Measurements from ENCODE around the gene ZAR1.
"Not testable (repeated sequence)": the region's sequence is repeated elsewhere in the genome, so short reads cannot be mapped to it uniquely, and the experiment has no call there.

The ZAR1 gene, protein sequence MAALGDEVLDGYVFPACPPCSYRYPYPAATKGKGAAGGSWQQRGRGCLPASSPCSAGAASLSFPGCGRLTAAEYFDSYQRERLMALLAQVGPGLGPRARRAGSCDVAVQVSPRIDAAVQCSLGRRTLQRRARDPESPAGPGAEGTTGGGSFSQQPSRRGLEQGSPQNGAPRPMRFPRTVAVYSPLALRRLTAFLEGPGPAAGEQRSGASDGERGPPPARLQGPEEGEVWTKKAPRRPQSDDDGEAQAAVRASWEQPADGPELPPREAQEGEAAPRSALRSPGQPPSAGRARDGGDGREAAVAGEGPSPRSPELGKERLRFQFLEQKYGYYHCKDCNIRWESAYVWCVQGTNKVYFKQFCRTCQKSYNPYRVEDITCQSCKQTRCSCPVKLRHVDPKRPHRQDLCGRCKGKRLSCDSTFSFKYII

DNA sequence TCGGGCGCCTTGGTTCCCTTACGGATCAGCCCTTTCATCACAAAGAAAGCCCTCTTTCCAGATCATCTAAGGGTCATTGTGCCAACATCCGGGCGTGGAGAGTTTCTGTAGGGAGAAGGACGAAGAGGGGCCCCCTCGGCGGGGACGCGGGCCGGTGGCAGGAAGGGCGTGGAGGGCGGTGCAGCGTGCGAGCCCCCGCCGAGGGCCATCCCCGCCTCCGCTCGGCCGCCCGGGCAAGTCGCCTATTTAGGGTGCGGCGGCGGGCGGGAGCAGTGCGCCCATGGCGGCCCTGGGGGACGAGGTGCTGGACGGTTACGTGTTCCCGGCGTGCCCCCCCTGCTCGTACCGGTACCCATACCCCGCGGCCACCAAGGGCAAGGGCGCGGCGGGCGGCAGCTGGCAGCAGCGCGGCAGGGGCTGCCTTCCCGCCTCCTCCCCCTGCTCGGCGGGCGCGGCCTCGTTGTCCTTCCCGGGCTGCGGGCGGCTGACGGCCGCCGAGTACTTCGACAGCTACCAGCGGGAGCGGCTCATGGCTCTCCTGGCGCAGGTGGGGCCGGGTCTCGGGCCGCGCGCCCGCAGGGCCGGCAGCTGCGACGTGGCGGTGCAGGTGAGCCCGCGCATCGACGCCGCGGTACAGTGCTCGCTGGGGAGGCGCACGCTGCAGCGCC, at the start of gene ZAR1:
Gene ZAR1 (plus strand): TSS at position 241 of the 668 bp plus-strand sequence. CDS start 40 bp downstream, at position 281.
- Histone ChIP-seq H3K4me3 (ENCODE audit: low read length) (peak within 1 kb of the TSS; percentile 25), H3K9me3 (ENCODE audit: control insufficient read depth, low read length) (no peaks in the 10 kb centered on the region), H3K9ac (ENCODE audit: low read length) (no peak within 1 kb of the TSS), H3K4me1 (ENCODE audit: control insufficient read depth, insufficient read depth, low read length) (peaks cover 3% of the 10 kb centered on the region), H3K27me3 (replicated peaks; ENCODE audit: control insufficient read depth, insufficient read depth, low read length) (peaks cover 38% of the 10 kb centered on the region), H3K36me3 (ENCODE audit: control insufficient read depth, insufficient read depth, low read length, severe bottlenecking) (no peaks in the 10 kb centered on the region)
- DNase-seq (ENCODE audit: low read depth), result no peak

DNA sequence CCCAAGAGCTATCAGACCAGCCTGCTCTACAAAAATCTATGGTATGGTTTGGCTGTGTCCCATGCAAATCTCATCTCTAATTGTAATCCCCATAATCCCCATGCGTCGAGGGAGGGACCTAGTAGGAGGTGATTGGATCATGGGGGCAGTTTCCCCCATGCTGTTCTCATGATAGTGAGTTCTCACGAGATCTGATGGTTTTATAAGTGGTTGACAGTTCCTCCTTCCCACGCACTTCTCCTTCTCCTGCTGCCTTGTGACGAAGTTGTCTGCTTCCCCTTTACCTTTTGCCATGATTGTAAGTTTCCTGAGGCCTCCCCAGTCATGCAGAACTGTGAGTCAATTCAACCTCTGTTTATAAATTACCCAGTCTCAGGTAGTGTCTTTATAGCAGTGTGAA, 49.1 kb upstream of the ZAR1 start:
- not testable (repeated sequence) for H3K36me3 ChIP-seq (ENCODE audit: control insufficient read depth, insufficient read depth, low read length, severe bottlenecking); H3K4me1 ChIP-seq (ENCODE audit: control insufficient read depth, insufficient read depth, low read length); DNase-seq (ENCODE audit: low read depth); H3K9ac ChIP-seq (ENCODE audit: low read length); H3K9me3 ChIP-seq (ENCODE audit: control insufficient read depth, low read length); H3K27me3 ChIP-seq (replicated peaks; ENCODE audit: control insufficient read depth, insufficient read depth, low read length); H3K4me3 ChIP-seq (ENCODE audit: low read length)

DNA sequence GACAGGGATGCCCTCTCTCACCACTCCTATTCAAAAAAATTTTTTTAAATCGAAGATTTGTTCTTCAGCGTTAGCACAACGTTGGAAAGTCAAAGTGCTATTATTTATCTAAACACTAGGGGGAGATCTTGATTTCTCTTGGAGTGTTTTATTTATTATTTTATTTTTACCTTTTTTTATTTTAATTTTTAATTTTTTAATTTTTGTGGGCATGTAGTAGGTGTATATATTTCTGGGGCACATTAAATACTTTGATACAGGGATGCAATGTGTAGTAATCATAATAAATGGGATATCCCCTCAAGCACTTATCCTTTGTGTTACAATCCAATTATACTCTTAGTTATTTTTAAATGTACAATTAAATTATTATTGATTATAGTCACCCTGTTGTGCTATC, 44.3 kb upstream of the ZAR1 start:
- no peaks in the 10 kb centered on the region for H3K36me3 ChIP-seq (ENCODE audit: control insufficient read depth, insufficient read depth, low read length, severe bottlenecking)
- H3K9ac ChIP-seq (ENCODE audit: low read length), result no peak overlapping the region
- peak; percentile 76 for DNase-seq (ENCODE audit: low read depth)

DNA sequence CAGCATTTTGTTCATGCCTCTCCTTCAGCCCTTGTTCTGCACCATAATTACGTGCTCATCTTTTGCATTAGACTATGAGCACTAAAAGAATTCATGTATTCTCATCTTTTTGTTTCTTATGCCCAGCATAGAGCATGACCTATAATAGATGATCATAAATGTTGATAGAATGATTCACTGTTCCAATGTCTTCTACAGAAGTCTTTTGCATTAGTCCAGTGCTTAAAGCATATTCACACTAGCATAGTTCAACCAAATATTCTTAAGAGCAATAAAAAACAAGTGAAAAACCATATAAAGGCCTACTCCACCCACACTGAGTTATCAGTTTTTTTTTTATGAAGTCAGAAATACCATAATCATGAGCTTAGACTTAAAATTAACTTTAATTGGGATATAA, 43.4 kb upstream of the ZAR1 start:
- H3K9me3 ChIP-seq (ENCODE audit: control insufficient read depth, low read length), result no peaks in the 10 kb centered on the region

More for the DNA sequence above, 44.3 kb upstream of the ZAR1 start:
- no peaks in the 10 kb centered on the region for H3K9me3 ChIP-seq (ENCODE audit: control insufficient read depth, low read length)
- H3K4me1 ChIP-seq (ENCODE audit: control insufficient read depth, insufficient read depth, low read length), result no peaks in the 10 kb centered on the region
- H3K4me3 ChIP-seq (ENCODE audit: low read length), result no peak overlapping the region
- no peaks in the 10 kb centered on the region for H3K27me3 ChIP-seq (replicated peaks; ENCODE audit: control insufficient read depth, insufficient read depth, low read length)

DNA sequence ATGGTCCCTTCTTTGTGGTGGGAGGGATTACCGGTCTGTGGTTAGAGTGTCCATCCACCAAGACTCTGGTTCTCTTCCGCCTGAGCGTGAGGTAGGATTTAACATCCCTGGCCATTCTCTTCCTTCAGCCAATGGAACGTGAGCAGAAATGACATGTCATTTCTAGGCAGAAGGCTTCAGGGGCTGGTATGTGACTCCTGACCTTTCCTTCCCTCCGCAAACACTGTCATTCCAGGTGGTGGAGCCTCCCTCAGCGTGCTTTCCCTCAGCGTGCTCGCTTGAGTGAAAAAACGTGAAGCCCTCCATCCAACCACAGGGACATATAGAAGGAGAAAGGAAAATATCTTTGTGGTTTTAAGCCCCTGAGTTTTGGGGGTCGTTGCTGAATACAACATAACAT, 40.9 kb upstream of the ZAR1 start:
- no peaks in the 10 kb centered on the region for H3K36me3 ChIP-seq (ENCODE audit: control insufficient read depth, insufficient read depth, low read length, severe bottlenecking)
- no peak for DNase-seq (ENCODE audit: low read depth)

More for the DNA sequence above, 43.4 kb upstream of the ZAR1 start:
- DNase-seq (ENCODE audit: low read depth), result no peak
- H3K4me3 ChIP-seq (ENCODE audit: low read length), result no peak overlapping the region
- no peaks in the 10 kb centered on the region for H3K27me3 ChIP-seq (replicated peaks; ENCODE audit: control insufficient read depth, insufficient read depth, low read length)
- H3K36me3 ChIP-seq (ENCODE audit: control insufficient read depth, insufficient read depth, low read length, severe bottlenecking), result no peaks in the 10 kb centered on the region
- H3K9ac ChIP-seq (ENCODE audit: low read length), result no peak overlapping the region
- no peaks in the 10 kb centered on the region for H3K4me1 ChIP-seq (ENCODE audit: control insufficient read depth, insufficient read depth, low read length)

DNA sequence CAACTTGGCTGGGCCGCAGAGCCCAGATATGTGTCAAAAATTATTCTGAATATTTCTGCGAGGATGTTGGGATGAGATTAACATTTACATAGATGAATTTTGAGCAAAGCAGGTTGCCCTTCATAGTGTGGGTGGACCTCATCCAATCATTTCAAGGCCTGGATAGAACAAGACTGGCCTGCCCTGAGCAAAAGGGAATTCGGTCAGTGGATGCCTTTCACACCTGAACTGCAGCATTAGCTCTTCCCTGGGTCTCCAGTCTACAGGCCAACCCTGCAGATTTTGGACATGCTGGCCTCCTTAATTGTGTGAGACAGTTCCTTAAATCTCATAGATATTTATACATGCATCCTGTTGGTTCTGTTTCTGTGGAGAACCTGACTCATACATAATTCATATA, 39.3 kb upstream of the ZAR1 start:
- H3K27me3 ChIP-seq (replicated peaks; ENCODE audit: control insufficient read depth, insufficient read depth, low read length), result no peaks in the 10 kb centered on the region
- H3K4me1 ChIP-seq (ENCODE audit: control insufficient read depth, insufficient read depth, low read length), result no peaks in the 10 kb centered on the region
- no peaks in the 10 kb centered on the region for H3K9me3 ChIP-seq (ENCODE audit: control insufficient read depth, low read length)
- H3K4me3 ChIP-seq (ENCODE audit: low read length), result no peak overlapping the region
- no peak overlapping the region for H3K9ac ChIP-seq (ENCODE audit: low read length)
- H3K36me3 ChIP-seq (ENCODE audit: control insufficient read depth, insufficient read depth, low read length, severe bottlenecking), result no peaks in the 10 kb centered on the region
- DNase-seq (ENCODE audit: low read depth), result no peak

More for the DNA sequence above, 40.9 kb upstream of the ZAR1 start:
- H3K4me1 ChIP-seq (ENCODE audit: control insufficient read depth, insufficient read depth, low read length), result no peaks in the 10 kb centered on the region
- H3K4me3 ChIP-seq (ENCODE audit: low read length), result no peak overlapping the region
- H3K27me3 ChIP-seq (replicated peaks; ENCODE audit: control insufficient read depth, insufficient read depth, low read length), result no peaks in the 10 kb centered on the region
- H3K9me3 ChIP-seq (ENCODE audit: control insufficient read depth, low read length), result no peaks in the 10 kb centered on the region
- H3K9ac ChIP-seq (ENCODE audit: low read length), result no peak overlapping the region

DNA sequence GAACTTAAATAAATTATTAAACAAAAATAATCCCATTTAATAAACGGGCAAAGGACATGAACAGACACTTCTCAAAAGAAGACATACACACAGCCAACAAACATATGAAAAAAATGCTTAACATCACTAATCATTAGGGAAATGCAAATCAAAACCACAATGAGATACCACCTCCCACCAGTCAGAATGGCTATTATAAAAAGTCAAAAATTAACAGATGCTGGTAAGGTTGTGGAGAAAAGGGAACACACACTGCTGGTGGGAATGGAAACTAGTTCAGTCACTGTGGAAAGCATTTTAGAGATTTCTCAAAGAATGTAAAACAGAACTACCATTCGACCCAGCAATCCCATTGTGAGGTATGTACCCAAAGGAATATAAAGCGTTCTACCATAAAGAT, 38.4 kb upstream of the ZAR1 start:
- DNase-seq (ENCODE audit: low read depth); H3K4me1 ChIP-seq (ENCODE audit: control insufficient read depth, insufficient read depth, low read length); H3K9ac ChIP-seq (ENCODE audit: low read length); H3K36me3 ChIP-seq (ENCODE audit: control insufficient read depth, insufficient read depth, low read length, severe bottlenecking); H3K9me3 ChIP-seq (ENCODE audit: control insufficient read depth, low read length); H3K4me3 ChIP-seq (ENCODE audit: low read length); H3K27me3 ChIP-seq (replicated peaks; ENCODE audit: control insufficient read depth, insufficient read depth, low read length): not testable (repeated sequence)

DNA sequence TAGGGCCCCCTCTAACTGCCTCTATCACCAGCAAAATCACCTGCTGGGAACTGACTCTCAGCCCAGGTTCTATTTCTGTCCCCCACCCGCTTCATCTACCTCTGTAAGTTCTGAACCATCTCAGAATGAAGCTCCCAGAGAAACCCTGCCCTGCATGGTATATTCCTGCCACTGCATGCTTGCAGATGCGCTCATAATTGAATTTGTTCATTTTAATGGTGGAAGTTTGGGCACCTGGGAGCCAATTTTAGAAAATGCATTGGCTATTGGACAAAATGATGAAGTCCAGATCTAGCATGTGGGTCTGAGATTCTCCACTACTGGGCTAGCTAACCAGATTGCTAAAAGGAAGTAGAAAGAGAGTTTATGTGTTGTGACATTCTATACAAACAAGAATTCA, 35.5 kb upstream of the ZAR1 start:
- DNase-seq (ENCODE audit: low read depth), result no peak
- Histone ChIP-seq H3K9ac (ENCODE audit: low read length) (no peak overlapping the region), H3K9me3 (ENCODE audit: control insufficient read depth, low read length) (no peaks in the 10 kb centered on the region), H3K4me1 (ENCODE audit: control insufficient read depth, insufficient read depth, low read length) (no peaks in the 10 kb centered on the region), H3K27me3 (replicated peaks; ENCODE audit: control insufficient read depth, insufficient read depth, low read length) (no peaks in the 10 kb centered on the region), H3K36me3 (ENCODE audit: control insufficient read depth, insufficient read depth, low read length, severe bottlenecking) (no peaks in the 10 kb centered on the region), H3K4me3 (ENCODE audit: low read length) (no peak overlapping the region)

DNA sequence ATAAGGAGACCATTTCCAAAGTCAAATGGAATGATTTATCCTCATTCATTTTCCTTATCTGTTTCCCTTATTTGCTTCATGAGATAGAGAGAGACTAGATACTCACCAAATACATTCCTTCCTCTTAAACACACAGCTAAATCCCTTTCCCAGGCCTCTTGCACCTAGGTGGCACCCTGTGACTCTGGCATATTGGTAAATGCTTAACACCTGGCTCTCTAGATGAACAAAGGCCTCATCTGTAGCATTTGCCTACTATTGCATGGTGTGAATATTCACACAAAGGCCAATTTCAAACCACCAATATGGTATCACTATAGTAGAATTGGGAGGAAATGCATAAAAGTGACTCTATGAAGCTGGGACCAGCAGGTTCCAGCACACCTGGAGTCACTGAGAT, 29.1 kb upstream of the ZAR1 start:
- Histone ChIP-seq H3K27me3 (replicated peaks; ENCODE audit: control insufficient read depth, insufficient read depth, low read length) (peaks cover 5% of the 10 kb centered on the region), H3K9me3 (ENCODE audit: control insufficient read depth, low read length) (peaks cover 14% of the 10 kb centered on the region), H3K9ac (ENCODE audit: low read length) (no peak overlapping the region), H3K36me3 (ENCODE audit: control insufficient read depth, insufficient read depth, low read length, severe bottlenecking) (no peaks in the 10 kb centered on the region), H3K4me1 (ENCODE audit: control insufficient read depth, insufficient read depth, low read length) (no peaks in the 10 kb centered on the region), H3K4me3 (ENCODE audit: low read length) (no peak overlapping the region)
- no peak for DNase-seq (ENCODE audit: low read depth)

DNA sequence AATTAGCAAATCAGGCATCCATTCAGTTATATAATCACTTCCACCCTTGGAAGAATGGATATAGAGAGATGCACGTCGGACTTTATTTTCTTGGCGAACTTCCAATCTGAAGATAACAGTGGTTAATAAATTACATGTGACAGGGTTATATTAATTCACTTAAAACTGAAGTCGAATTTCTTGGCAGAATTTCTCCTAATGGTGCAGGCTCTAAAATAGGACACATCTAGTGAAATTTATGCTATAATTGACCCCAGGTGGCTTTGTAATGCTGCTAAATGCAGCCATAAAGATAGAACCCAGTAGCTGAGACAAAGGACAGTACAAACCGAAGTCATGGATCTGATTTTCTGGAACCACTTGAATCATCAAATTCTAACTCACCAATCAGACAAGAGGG, 27.7 kb upstream of the ZAR1 start:
- Histone ChIP-seq H3K4me1 (ENCODE audit: control insufficient read depth, insufficient read depth, low read length) (no peaks in the 10 kb centered on the region), H3K36me3 (ENCODE audit: control insufficient read depth, insufficient read depth, low read length, severe bottlenecking) (no peaks in the 10 kb centered on the region), H3K9me3 (ENCODE audit: control insufficient read depth, low read length) (peaks cover 14% of the 10 kb centered on the region), H3K27me3 (replicated peaks; ENCODE audit: control insufficient read depth, insufficient read depth, low read length) (peaks cover 5% of the 10 kb centered on the region), H3K9ac (ENCODE audit: low read length) (no peak overlapping the region), H3K4me3 (ENCODE audit: low read length) (no peak overlapping the region)
- DNase-seq (ENCODE audit: low read depth), result no peak

DNA sequence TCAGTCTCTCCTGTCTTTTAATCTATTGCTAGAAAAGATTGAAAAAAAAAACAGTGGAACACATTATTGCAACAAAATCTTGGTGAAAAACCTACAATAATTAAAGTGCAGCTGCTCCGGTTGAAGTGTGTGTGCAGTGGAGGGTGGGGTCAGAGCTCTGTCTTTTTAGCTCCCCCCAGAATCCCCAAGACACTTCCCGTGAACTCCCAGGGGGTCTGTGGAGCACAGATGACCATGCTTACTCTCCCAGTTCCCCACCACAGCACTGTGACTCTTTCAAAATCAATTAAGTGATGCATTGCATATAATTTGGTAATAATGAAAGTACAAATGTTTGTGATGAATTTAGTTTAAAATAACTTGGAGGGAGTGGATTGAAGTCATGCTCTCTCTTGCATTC, 22.6 kb upstream of the ZAR1 start:
- Histone ChIP-seq H3K9me3 (ENCODE audit: control insufficient read depth, low read length) (peaks cover 14% of the 10 kb centered on the region), H3K4me3 (ENCODE audit: low read length) (no peak overlapping the region), H3K4me1 (ENCODE audit: control insufficient read depth, insufficient read depth, low read length) (no peaks in the 10 kb centered on the region), H3K27me3 (replicated peaks; ENCODE audit: control insufficient read depth, insufficient read depth, low read length) (no peaks in the 10 kb centered on the region), H3K36me3 (ENCODE audit: control insufficient read depth, insufficient read depth, low read length, severe bottlenecking) (no peaks in the 10 kb centered on the region), H3K9ac (ENCODE audit: low read length) (no peak overlapping the region)
- DNase-seq (ENCODE audit: low read depth), result no peak
